GM08714 (cell line): ENCODE data around the gene KRTAP5-1.

Experiments
- H3K4me3 ChIP-seq: fragments of 200-500 bp; sonication (Bioruptor generic); 2 replicates; pipeline ENCODE4 v1.5.1; 2014; ENCODE audit warnings: mild to moderate bottlenecking, low read length, inconsistent platforms
- ZNF274 ChIP-seq: IDR thresholded peaks from 2 replicates; pipeline ENCODE4 v1.6.1; 2012; ENCODE audit warnings: mild to moderate bottlenecking, low read depth, low read length

KRTAP5-1 gene

GRCh38 chr11:1541474-1542204, 43.4 kb downstream of the KRTAP5-1 start:
- H3K4me3 ChIP-seq, result no peak overlapping the region
- TF ChIP-seq ZNF274, result no peak

GRCh38 chr11:1540074-1540473, 45.0 kb downstream of the KRTAP5-1 start:
- H3K4me3 ChIP-seq, result no peak overlapping the region
- TF ChIP-seq ZNF274, result no peak

- H3K4me3 ChIP-seq, result no peak overlapping the region
- no peak for TF ChIP-seq ZNF274
Observed at GRCh38 chr11:1538153-1538552, 46.9 kb downstream of the KRTAP5-1 start.

DNA sequence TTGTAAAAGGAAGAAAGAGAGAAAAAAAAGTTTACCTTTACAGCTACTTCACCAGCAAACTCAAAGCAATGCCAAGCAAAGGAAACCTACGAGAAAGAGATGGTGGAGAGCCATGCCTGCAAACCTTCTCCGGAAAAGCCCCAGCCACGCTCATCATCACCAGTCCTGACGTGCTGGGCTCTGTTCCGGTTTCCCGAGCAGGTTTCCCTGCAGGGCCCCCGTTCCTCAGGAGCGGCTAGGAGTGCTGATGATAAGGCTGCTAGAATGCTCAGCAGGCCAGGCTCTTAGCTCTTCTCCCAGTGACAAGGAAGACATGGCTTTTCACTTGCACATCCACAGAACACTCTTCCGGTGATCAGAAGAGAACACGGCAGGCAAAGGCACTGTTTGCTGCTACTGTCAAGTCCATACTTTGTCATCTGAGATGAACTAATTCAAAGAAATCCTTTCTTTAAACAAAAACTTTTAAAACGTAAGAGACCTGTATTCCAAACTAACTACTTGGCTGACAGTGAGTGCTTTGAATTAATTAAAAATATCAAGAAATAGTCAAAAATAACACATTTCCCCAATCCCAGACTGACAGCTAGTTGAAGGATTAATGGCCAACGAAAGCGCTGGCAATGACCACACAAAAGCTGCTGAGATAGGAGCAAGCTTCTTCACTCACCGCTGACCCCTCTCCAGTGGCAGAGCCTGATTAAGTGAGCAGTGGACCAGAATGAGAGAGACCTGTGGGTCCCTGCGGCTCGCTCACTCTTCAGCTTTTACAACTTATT, 48.8 kb downstream of the KRTAP5-1 start:
- H3K4me3 ChIP-seq, result no peak overlapping the region
- no peak for TF ChIP-seq ZNF274

DNA sequence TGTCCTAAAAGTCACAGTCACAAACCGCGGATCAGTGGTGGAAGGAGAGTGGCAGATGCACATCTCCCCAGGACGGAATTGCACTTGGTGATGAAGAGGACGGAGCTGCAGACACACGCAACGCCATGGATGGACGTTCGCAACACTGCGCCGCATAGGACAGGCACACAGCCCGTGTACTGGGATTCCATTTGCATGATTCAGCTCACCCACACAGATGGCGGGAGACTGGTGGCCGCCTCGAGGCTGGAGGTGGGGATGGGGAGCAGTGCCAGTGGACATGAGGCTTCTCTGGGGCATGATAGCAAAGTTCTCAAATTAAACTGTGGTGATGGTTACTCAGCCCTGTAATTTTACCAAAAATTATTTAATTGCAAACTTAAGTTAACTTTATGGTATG, 50.4 kb downstream of the KRTAP5-1 start:
- TF ChIP-seq ZNF274, result no peak
- H3K4me3 ChIP-seq, result no peak overlapping the region
